Breast epithelium (tissue), 4 donors: ENCODE measurements around the gene PCDHGA1. TPM values are rescaled to one million over a fixed set of nuclear protein-coding genes. Genes with fewer than 3 reads are reported as not detected.
A peak's percentile ranks its signal among the peaks of the same experiment; 100 is the strongest.

ENCODE experiments used
- DNase-seq, 2 donors: peaks; one replicate each; pipeline ENCODE4 v3.0.0-alpha.2; 2019; ENCODE audit warnings: low spot score in 2 of 2
- H3K27ac ChIP-seq, 2 donors: fragments of 200-600 bp; sonication (generic) in 1 of 2; one replicate each; pipeline ENCODE4 v1.5.1; 2016 to 2019; ENCODE audit warnings: mild to moderate bottlenecking in 1 of 2
- H3K27me3 ChIP-seq, 2 donors: fragments of 200-600 bp; sonication (generic) in 1 of 2; one replicate each; pipeline versions ENCODE4 v1.5.1 to v1.6.0; 2017 to 2019; ENCODE audit warnings: control low read depth in 1 of 2, mild to moderate bottlenecking in 1 of 2
- H3K36me3 ChIP-seq: fragments of 200-600 bp; one replicate; pipeline ENCODE4 v1.5.1; 2019
- H3K4me1 ChIP-seq, 2 donors: fragments of 200-600 bp; sonication (generic); one replicate each; pipeline ENCODE4 v1.5.1; 2016 to 2019; ENCODE audit warnings: control low read depth in 1 of 2
- H3K4me3 ChIP-seq, 3 donors: fragments of 200-600 bp; sonication (generic); 1 replicate in 2 of 3; 2 replicates in 1 of 3; pipeline ENCODE4 v1.5.1; 2016 to 2019; ENCODE audit warnings: mild to moderate bottlenecking in 3 of 3, moderate library complexity in 2 of 3
- H3K9me3 ChIP-seq, 2 donors: fragments of 200-600 bp; sonication (generic) in 1 of 2; one replicate each; pipeline ENCODE4 v1.5.1; 2016 to 2019; ENCODE audit warnings: control low read depth in 1 of 2
- POLR2A ChIP-seq: fragments of 450-650 bp; IDR thresholded peaks from one replicate; pipeline ENCODE4 v1.6.1; 2016; ENCODE audit warnings: antibody characterized with exemption, mild to moderate bottlenecking, moderate library complexity
- POLR2AphosphoS5 ChIP-seq, 3 donors: sonication (generic); formaldehyde crosslinking; IDR thresholded peaks; one replicate each; pipeline ENCODE4 v1.6.1; 2017; ENCODE audit warnings: antibody characterized with exemption in 3 of 3
- intact Hi-C: fragments of 100-400 bp; cut with DNase I; formaldehyde crosslinking; loops from one replicate; pipeline ENCODE4 v1.15.1; 2023; ENCODE audit warnings: low total_unique reads
- total RNA-seq, 3 donors: library from RNA; depleted of rRNA; stranded (reverse); fragments of >200 nt; gene quantifications; one replicate each; pipeline ENCODE4 v1.1.0, GENCODE V29; 2016
- TF ChIP-seq, protein P1 (sequence below), 3 donors: fragments of 450-650 bp; IDR thresholded peaks; one replicate each; pipeline ENCODE4 v1.5.1; 2016 to 2017; ENCODE audit warnings: antibody characterized with exemption in 3 of 3, mild to moderate bottlenecking in 3 of 3, moderate library complexity in 3 of 3

PCDHGA1 gene
- total RNA-seq, 3 donors from 2014 or later = 0.80 to 1.3 (median 1.2) TPM

DNA sequence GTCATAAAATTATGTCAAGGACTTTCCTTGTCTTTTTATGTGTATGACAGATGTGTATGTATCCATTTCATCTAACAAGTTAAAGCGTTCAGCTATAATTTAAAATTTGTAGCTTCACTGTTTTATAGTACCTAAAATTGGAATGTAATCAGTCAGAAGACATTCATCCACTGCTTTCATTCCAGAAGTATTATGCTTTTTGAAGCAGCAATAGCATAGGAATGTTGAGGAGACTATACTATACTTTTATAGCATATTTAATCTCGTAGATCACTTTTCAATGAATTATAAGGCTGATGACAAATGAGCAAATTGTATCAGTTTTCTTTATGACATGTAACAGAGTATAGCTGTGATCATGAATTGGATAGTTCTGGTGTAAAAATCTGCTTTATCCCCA lies 106.9 kb downstream of the PCDHGA1 start:
- TF ChIP-seq, protein P1, sequence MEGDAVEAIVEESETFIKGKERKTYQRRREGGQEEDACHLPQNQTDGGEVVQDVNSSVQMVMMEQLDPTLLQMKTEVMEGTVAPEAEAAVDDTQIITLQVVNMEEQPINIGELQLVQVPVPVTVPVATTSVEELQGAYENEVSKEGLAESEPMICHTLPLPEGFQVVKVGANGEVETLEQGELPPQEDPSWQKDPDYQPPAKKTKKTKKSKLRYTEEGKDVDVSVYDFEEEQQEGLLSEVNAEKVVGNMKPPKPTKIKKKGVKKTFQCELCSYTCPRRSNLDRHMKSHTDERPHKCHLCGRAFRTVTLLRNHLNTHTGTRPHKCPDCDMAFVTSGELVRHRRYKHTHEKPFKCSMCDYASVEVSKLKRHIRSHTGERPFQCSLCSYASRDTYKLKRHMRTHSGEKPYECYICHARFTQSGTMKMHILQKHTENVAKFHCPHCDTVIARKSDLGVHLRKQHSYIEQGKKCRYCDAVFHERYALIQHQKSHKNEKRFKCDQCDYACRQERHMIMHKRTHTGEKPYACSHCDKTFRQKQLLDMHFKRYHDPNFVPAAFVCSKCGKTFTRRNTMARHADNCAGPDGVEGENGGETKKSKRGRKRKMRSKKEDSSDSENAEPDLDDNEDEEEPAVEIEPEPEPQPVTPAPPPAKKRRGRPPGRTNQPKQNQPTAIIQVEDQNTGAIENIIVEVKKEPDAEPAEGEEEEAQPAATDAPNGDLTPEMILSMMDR (IDR thresholded peaks at IDR 0.05) = no peak
- TF ChIP-seq POLR2AphosphoS5 (IDR thresholded peaks at IDR 0.05) (no peak), POLR2A (no peak)
- intact Hi-C loops = no loop called here

DNA sequence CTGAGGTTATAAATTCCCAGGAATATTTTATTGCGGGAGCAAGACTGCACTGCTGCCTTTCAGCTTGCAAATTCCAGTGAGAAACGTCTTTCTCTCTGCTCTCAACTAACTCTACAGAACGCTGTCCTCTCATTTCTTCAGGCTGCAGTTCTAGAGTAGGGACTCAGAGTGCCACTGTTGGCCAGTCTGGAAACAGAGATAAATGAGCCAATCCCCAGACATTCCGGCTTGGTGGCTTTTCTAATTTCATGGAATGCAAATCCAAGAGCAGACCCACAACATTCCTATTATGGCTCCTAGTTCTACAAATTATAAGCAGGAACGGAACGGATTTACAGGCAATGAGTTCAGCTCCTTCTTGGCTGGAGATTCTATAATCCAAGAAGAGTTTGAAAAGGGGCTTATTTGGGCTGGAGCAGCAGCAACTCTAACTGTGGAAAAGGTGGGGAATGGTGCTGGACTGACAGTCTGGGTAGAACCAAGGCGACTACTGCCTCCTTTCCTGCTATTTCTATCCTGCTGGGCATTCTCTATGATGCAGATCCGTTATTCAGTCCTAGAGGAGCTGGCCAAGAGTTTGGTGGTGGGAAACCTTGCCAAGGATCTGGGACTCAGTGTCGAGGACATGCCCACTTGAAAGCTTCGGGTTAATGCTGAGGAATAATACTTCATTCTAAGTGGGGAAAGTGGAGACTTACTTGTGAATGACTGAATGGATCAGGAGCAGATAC lies 109.3 kb downstream of the PCDHGA1 start:
- TF ChIP-seq POLR2AphosphoS5 (IDR thresholded peaks at IDR 0.05) = no peak
- TF ChIP-seq, protein P1 (IDR thresholded peaks at IDR 0.05) = no peak
- Histone ChIP-seq H3K4me3 (no peak overlapping the region), H3K27ac (no peak overlapping the region), H3K9me3 (peaks cover 84 to 97% of the 10 kb centered on the region in 2 donors), H3K36me3 (no peaks in the 10 kb centered on the region), H3K4me1 (no peaks in the 10 kb centered on the region), H3K27me3 (no peaks in the 10 kb centered on the region)
- no peak for DNase-seq
- intact Hi-C loops = no loop called here

More for the DNA sequence above, 106.9 kb downstream of the PCDHGA1 start:
- H3K9me3 ChIP-seq = peaks cover 90 to 100% of the 10 kb centered on the region in 2 donors
- no peak for DNase-seq
- no peaks in the 10 kb centered on the region for H3K4me1 ChIP-seq
- H3K4me3 ChIP-seq = no peak overlapping the region
- H3K27ac ChIP-seq = no peak overlapping the region
- H3K36me3 ChIP-seq = no peaks in the 10 kb centered on the region
- no peaks in the 10 kb centered on the region for H3K27me3 ChIP-seq

DNA sequence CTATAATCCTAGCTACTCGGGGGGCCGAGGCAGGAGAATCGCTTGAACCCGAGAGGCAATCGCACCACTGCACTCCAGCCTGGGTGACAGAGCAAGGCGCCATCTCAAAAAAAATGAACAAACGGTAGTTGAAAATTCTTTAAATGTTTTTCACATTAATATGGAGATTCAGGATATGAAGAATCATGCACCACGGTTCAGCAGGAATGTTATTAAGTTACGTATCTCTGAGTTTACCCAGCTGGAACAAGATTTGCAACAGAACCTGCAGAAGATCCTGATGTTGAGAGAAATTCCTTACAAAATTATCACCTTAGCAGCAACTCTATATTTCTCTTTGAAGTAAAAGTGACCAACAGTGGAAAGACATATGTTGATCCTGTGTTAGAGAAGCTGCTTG lies 110.0 kb downstream of the PCDHGA1 start:
- H3K9me3 ChIP-seq = peaks cover 89 to 97% of the 10 kb centered on the region in 2 donors
- TF ChIP-seq, protein P1 (IDR thresholded peaks at IDR 0.05) = no peak
- TF ChIP-seq POLR2A = no peak
- no peak for TF ChIP-seq POLR2AphosphoS5 (IDR thresholded peaks at IDR 0.05)
- intact Hi-C loops = no loop called here
- H3K4me1 ChIP-seq = no peaks in the 10 kb centered on the region
- no peak for DNase-seq
- no peaks in the 10 kb centered on the region for H3K27me3 ChIP-seq
- no peaks in the 10 kb centered on the region for H3K36me3 ChIP-seq
- H3K4me3 ChIP-seq = no peak overlapping the region
- no peak overlapping the region for H3K27ac ChIP-seq

DNA sequence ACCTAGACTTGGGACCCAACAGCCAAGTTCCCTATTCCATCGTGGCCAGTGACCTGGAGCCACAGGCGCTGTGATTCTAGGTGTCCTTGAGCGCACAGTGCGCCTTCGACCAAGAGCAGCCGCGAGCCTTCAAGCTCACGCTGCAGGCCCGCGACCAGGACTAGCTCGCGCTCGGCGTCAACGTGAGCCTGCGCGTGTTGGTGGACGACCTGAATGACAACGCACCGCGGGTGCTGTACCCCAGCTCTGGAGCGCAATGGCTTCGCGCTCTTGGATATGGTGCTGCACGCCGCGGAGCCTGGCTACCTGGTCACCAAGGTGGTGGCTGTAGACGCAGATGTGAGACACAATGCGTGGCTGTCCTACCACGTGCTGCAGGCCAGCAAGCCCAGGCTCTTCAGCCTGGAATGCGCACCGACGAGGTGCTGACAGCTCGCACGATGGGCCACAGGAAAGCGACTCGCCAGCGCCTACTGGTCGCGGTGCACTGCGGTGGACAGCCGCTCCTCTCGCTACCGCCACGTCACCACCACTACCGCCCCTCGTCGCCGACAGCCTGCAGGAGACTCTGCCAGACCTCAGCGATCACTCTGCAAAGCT lies 111.4 kb downstream of the PCDHGA1 start:
- H3K9me3 ChIP-seq = peaks cover 91 to 97% of the 10 kb centered on the region in 2 donors
- no peak overlapping the region for H3K27ac ChIP-seq
- no peak for DNase-seq
- H3K4me1 ChIP-seq = no peaks in the 10 kb centered on the region
- no peaks in the 10 kb centered on the region for H3K36me3 ChIP-seq
- intact Hi-C loops = no loop called here
- peak overlapping the region in 1 of 3 donors; percentile 13 for H3K4me3 ChIP-seq
- no peaks in the 10 kb centered on the region for H3K27me3 ChIP-seq
- TF ChIP-seq, protein P1 (IDR thresholded peaks at IDR 0.05) = no peak
- no peak for TF ChIP-seq POLR2A
- no peak for TF ChIP-seq POLR2AphosphoS5 (IDR thresholded peaks at IDR 0.05)

DNA sequence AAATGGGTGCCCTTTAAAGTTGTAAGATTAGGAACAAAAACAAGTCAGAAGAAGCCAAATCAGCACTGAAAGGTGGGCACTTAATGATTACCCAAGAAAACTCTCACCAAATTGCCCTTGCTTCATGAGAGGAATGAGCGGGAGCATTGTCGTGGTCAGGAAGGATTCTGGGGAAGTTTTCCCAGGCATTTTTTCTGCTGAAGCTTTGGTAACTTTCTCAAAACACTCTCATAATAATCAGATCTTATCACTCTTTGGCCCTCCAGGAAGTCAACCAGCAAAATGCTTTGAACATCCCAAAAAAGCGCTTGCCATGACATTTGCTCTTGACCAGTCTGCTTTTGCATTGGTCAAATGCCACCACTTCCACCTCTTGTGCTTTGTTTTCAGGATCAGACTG lies 135.0 kb downstream of the PCDHGA1 start:
- Histone ChIP-seq H3K36me3 (no peaks in the 10 kb centered on the region), H3K27me3 (no peaks in the 10 kb centered on the region), H3K27ac (no peak overlapping the region), H3K4me1 (no peaks in the 10 kb centered on the region), H3K9me3 (peaks cover 4 to 11% of the 10 kb centered on the region in 2 donors), H3K4me3 (no peak overlapping the region)
- TF ChIP-seq, protein P1 (IDR thresholded peaks at IDR 0.05) = no peak
- TF ChIP-seq POLR2AphosphoS5 (IDR thresholded peaks at IDR 0.05) = no peak
- no peak for TF ChIP-seq POLR2A
- intact Hi-C loops = no loop called here
- no peak for DNase-seq
